HCT116 (cell line): ENCODE results near the gene TNFSF8. TPM values are rescaled to one million over a fixed set of nuclear protein-coding genes. Genes with fewer than 3 reads are reported as not detected.

Source experiments
- ATAC-seq: fragments of 200-7000 bp; cut with Tn5 transposase; 2 replicates; pipeline ENCODE4 v1.9.1; 2020; ENCODE audit warnings: mild to moderate bottlenecking, moderate library complexity
- BruUV-seq: library from RNA; stranded (reverse); fragments of 400-500 nt; replicated peaks from 2 replicates; lab custom pipeline; 2021; lab: Mats Ljungman, UMichigan
- CTCF ChIA-PET: fragments of 300-600 bp; sonication (Branson Sonifier 250); formaldehyde crosslinking; loops from one replicate; lab custom pipeline; 2021; ENCODE audit warnings: antibody characterized with exemption; lab: Charles Lee
- POLR2A ChIA-PET: fragments of 300-600, 350-600 bp; sonication (Branson Sonifier 250); formaldehyde crosslinking; loops from one replicate; lab custom pipeline; 2021; ENCODE audit warnings: antibody characterized with exemption; lab: Charles Lee
- RAD21 ChIA-PET, 2 experiments: fragments of 300-600 bp; sonication (Branson Sonifier 250); formaldehyde crosslinking; loops; one replicate each; lab custom pipeline; 2023; ENCODE audit warnings: low total read pairs in 2 of 2; ENCODE audit not compliant: uncharacterized antibody in 2 of 2, unreplicated experiment in 2 of 2, low non-redundant PET in 1 of 2; lab: Charles Lee
- DNase-seq: peaks from one replicate; pipeline ENCODE4 v3.0.0-alpha.2; 2010; ENCODE audit warnings: low read depth, low spot score
- H2AFZ ChIP-seq: fragments of 200-600 bp; shearing (Covaris generic), sonication (generic); 2 replicates; pipeline ENCODE4 v1.6.1; 2017; ENCODE audit warnings: low read depth, mixed run types, mixed read lengths, antibody characterized with exemption, low read length; ENCODE audit not compliant: poor library complexity, severe bottlenecking
- H3K27ac ChIP-seq: 2 replicates; pipeline ENCODE4 v1.5.1; 2012; ENCODE audit warnings: low read depth, low read length
- H3K27me3 ChIP-seq: fragments of 200-600 bp; sonication (generic); 2 replicates; pipeline ENCODE4 v1.6.1; 2016; ENCODE audit warnings: mixed run types, low read length, mixed read lengths; ENCODE audit not compliant: insufficient read depth
- H3K36me3 ChIP-seq, 2 experiments: fragments of 200-500 bp in 1 of 2; fragments of 200-600 bp in 1 of 2; sonication (Bioruptor generic) in 1 of 2; sonication (generic) in 1 of 2; 2 replicates each; pipeline versions ENCODE4 v1.5.1 to v1.6.1; 2014 to 2016; ENCODE audit warnings: low read length in 2 of 2, inconsistent platforms in 1 of 2, mixed read lengths in 1 of 2, mixed run types in 1 of 2; ENCODE audit not compliant: insufficient read depth in 2 of 2, control insufficient read depth in 1 of 2
- H3K4me1 ChIP-seq, 2 experiments: fragments of 200-600 bp in 1 of 2; sonication (generic) in 1 of 2; 2 replicates each; pipeline versions ENCODE4 v1.5.1 to v1.6.1; 2012 to 2017; ENCODE audit warnings: low read length in 2 of 2, inconsistent platforms in 1 of 2, mild to moderate bottlenecking in 1 of 2, mixed read lengths in 1 of 2, mixed run types in 1 of 2, moderate library complexity in 1 of 2; ENCODE audit not compliant: insufficient read depth in 2 of 2, control insufficient read depth in 1 of 2
- H3K4me2 ChIP-seq: fragments of 200-600 bp; sonication (generic); 2 replicates; pipeline ENCODE4 v1.6.1; 2017; ENCODE audit warnings: mixed run types, low read length, mixed read lengths
- H3K4me3 ChIP-seq, 2 experiments: fragments of 200-600 bp in 1 of 2; sonication (generic) in 1 of 2; replicated peaks in 1 of 2; 2 replicates each; pipeline ENCODE4 v1.5.1; 2011 to 2016; ENCODE audit warnings: low read length in 2 of 2, control low read depth in 1 of 2, low read depth in 1 of 2, mild to moderate bottlenecking in 1 of 2, mixed read lengths in 1 of 2, mixed run types in 1 of 2
- H3K79me2 ChIP-seq: fragments of 200-600 bp; sonication (generic); 2 replicates; pipeline ENCODE4 v1.6.1; 2017; ENCODE audit warnings: mild to moderate bottlenecking, mixed run types, low read length, moderate library complexity, mixed read lengths; ENCODE audit not compliant: insufficient read depth
- H3K9ac ChIP-seq: fragments of 200-600 bp; sonication (generic); 2 replicates; pipeline ENCODE4 v1.6.1; 2016; ENCODE audit warnings: low read length, mixed read lengths
- H3K9me2 ChIP-seq: fragments of 200-600 bp; sonication (generic), shearing (Covaris generic); 2 replicates; pipeline ENCODE4 v1.6.1; 2017; ENCODE audit warnings: mixed run types, mild to moderate bottlenecking, moderate library complexity; ENCODE audit not compliant: insufficient read depth
- H3K9me3 ChIP-seq, 2 experiments: fragments of 200-500 bp in 1 of 2; fragments of 200-600 bp in 1 of 2; sonication (Bioruptor generic) in 1 of 2; sonication (generic) in 1 of 2; 2 replicates each; pipeline ENCODE4 v1.6.1; 2014 to 2017; ENCODE audit warnings: low read length in 2 of 2, mixed read lengths in 2 of 2, inconsistent platforms in 1 of 2, low read depth in 1 of 2, mild to moderate bottlenecking in 1 of 2, mixed run types in 1 of 2, moderate library complexity in 1 of 2; ENCODE audit not compliant: control insufficient read depth in 1 of 2, insufficient read depth in 1 of 2
- H4K20me1 ChIP-seq: fragments of 200-600 bp; sonication (generic), shearing (Covaris generic); 2 replicates; pipeline ENCODE4 v1.6.1; 2017; ENCODE audit warnings: mixed run types, mild to moderate bottlenecking, moderate library complexity; ENCODE audit not compliant: insufficient read depth
- EGR1 ChIP-seq: IDR thresholded peaks from 2 replicates; pipeline ENCODE4 v1.6.1; 2012; ENCODE audit warnings: low read depth
- FOSL1 ChIP-seq: IDR thresholded peaks from 2 replicates; pipeline ENCODE4 v1.6.1; 2012; ENCODE audit warnings: low read depth
- JUND ChIP-seq: IDR thresholded peaks from 2 replicates; pipeline ENCODE4 v1.6.1; 2012
- MAX ChIP-seq: IDR thresholded peaks from 2 replicates; pipeline ENCODE4 v1.6.1; 2012
- POLR2A ChIP-seq: IDR thresholded peaks from 2 replicates; pipeline ENCODE4 v1.7.0; 2011; ENCODE audit warnings: borderline replicate concordance; ENCODE audit not compliant: insufficient read depth, insufficient read length; ENCODE audit errors: extremely low read depth
- SRF ChIP-seq: IDR thresholded peaks from 2 replicates; pipeline ENCODE4 v1.6.1; 2012; ENCODE audit warnings: low read depth
- YY1 ChIP-seq: IDR thresholded peaks from 2 replicates; pipeline ENCODE4 v1.6.1; 2011; ENCODE audit warnings: low read length, low read depth, moderate library complexity, mild to moderate bottlenecking; ENCODE audit not compliant: insufficient replicate concordance; ENCODE audit errors: extremely low read depth
- ZBTB33 ChIP-seq: IDR thresholded peaks from 2 replicates; pipeline ENCODE4 v1.6.1; 2011; ENCODE audit warnings: mild to moderate bottlenecking, low read length, moderate library complexity; ENCODE audit not compliant: insufficient replicate concordance; ENCODE audit errors: extremely low read depth
- intact Hi-C: fragments of 100-400 bp; cut with micrococcal nuclease; formaldehyde crosslinking; loops from 2 replicates; pipeline ENCODE4 v1.10.0; 2022
- total RNA-seq: library from RNA; stranded (reverse); gene quantifications from one replicate; pipeline ENCODE4 v1.2.1, GENCODE V29; 2021; ENCODE audit not compliant: unreplicated experiment

TNFSF8 gene
- total RNA-seq, 1 experiment from 2014 or later: not detected

GRCh38 chr9:114856215-114856941, 74.0 kb downstream of the TNFSF8 start:
- no peak overlapping the region for H3K4me2 ChIP-seq
- DNase-seq (no peak), ATAC-seq (no peak)
- POLR2A ChIA-PET: no interaction called here
- H3K79me2 ChIP-seq: no peaks in the 10 kb centered on the region
- RAD21 ChIA-PET: no interaction called here
- no peak overlapping the region for H2AFZ ChIP-seq
- no peaks in the 10 kb centered on the region for H4K20me1 ChIP-seq
- peaks cover 12% of the 10 kb centered on the region for H3K27me3 ChIP-seq
- BruUV-seq: no TSS peak
- H3K4me1 ChIP-seq: no peaks in the 10 kb centered on the region
- H3K9me3 ChIP-seq: no peaks in the 10 kb centered on the region
- H3K27ac ChIP-seq: no peak overlapping the region
- no peak overlapping the region for H3K9ac ChIP-seq
- no peaks in the 10 kb centered on the region for H3K9me2 ChIP-seq
- intact Hi-C loops: no loop called here
- H3K36me3 ChIP-seq: no peaks in the 10 kb centered on the region
- no peak overlapping the region for H3K4me3 ChIP-seq
- CTCF ChIA-PET: no interaction called here
- TF ChIP-seq JUND (no peak), FOSL1 (no peak), MAX (no peak), ZBTB33 (no peak), SRF (no peak), EGR1 (no peak), POLR2A (no peak), YY1 (no peak)
